GM21786 (cell line): Measurements from ENCODE around the gene PCDHA3.
"Not testable (repeated sequence)": the region's sequence is repeated elsewhere in the genome, so short reads cannot be mapped to it uniquely, and the experiment has no call there.

ENCODE experiments used
- ATAC-seq: cut with Tn5 transposase; IDR thresholded peaks from one replicate; pipeline ENCODE4 v1.9.1; 2021; ENCODE audit not compliant: unreplicated experiment

PCDHA3 gene

GRCh38 chr5:140808889-140809291, 8.0 kb downstream of the PCDHA3 start:
- ATAC-seq: no peak

- ATAC-seq: no peak
Observed at GRCh38 chr5:140821375-140822280, 20.8 kb downstream of the PCDHA3 start, which contains the start of gene PCDHA5. TSS of gene PCDHA5 (plus strand) at chr5:140821613.

GRCh38 chr5:140822281-140822629, 21.4 kb downstream of the PCDHA3 start:
- ATAC-seq: no peak

GRCh38 chr5:140822969-140823368, 22.1 kb downstream of the PCDHA3 start:
- ATAC-seq: not testable (repeated sequence)

GRCh38 chr5:140823475-140823874, 22.6 kb downstream of the PCDHA3 start:
- ATAC-seq: no peak

DNA sequence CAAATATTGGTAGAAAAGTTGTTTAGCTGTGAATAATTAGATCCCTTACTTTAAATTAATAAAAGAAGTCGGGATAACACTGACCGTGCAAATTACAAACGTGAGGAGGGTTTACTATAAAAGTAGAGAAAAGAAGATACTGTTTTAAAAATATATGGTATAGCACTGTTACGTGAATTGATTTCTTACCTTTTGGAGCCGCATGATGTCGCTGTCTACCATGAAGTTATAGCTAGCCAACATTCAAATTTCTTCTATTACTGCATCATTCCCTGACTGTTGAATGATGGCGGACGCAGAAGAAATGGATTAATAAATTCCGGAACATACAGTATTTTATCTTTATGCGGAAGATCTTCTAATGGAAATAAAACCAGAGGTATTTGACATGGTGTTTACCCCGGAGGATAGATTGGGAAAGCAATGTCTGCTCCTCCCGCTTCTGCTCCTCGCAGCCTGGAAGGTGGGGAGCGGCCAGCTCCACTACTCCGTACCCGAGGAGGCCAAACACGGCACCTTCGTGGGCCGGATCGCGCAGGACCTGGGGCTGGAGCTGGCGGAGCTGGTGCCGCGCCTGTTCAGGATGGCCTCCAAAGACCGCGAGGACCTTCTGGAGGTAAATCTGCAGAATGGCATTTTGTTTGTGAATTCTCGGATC, 27.0 kb downstream of the PCDHA3 start, which contains the start of gene PCDHA6:
Gene PCDHA6 (plus strand): TSS at position 257 of the 658 bp plus-strand sequence. CDS start 132 bp downstream, at position 389.
- ATAC-seq: no peak

DNA sequence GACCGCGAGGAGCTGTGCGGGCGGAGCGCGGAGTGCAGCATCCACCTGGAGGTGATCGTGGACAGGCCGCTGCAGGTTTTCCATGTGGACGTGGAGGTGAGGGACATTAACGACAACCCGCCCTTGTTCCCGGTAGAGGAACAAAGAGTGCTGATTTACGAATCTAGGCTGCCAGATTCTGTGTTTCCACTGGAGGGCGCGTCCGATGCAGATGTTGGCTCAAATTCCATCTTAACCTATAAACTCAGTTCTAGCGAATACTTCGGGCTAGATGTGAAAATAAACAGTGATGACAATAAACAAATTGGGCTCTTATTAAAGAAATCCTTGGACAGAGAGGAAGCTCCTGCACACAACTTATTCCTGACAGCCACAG, 27.5 kb downstream of the PCDHA3 start:
- no peak for ATAC-seq

DNA sequence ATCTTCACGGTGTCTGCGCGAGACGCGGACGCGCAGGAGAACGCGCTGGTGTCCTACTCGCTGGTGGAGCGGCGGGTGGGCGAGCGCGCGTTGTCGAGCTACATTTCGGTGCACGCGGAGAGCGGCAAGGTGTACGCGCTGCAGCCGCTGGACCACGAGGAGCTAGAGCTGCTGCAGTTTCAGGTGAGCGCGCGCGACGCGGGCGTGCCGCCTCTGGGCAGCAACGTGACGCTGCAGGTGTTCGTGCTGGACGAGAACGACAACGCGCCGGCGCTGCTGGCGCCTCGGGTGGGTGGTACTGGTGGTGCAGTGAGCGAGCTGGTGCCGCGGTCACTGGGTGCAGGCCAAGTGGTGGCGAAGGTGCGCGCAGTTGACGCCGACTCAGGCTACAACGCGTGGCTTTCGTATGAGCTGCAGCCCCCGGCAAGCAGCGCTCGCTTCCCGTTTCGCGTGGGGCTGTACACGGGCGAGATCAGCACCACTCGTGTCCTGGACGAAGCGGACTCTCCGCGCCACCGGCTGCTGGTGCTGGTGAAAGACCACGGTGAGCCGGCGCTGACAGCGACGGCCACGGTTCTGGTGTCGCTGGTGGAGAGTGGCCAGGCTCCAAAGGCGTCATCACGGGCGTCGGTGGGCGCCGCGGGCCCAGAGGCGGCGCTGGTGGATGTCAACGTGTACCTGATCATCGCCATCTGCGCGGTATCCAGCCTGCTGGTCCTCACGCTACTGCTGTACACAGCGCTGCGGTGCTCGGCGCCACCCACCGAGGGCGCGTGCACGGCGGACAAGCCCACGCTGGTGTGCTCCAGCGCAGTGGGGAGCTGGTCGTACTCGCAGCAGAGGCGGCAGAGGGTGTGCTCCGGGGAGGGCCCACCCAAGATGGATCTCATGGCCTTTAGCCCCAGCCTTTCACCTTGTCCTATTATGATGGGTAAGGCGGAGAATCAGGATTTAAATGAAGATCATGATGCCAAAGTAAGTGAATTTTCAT, 28.9 kb downstream of the PCDHA3 start:
- ATAC-seq: not testable (repeated sequence)

DNA sequence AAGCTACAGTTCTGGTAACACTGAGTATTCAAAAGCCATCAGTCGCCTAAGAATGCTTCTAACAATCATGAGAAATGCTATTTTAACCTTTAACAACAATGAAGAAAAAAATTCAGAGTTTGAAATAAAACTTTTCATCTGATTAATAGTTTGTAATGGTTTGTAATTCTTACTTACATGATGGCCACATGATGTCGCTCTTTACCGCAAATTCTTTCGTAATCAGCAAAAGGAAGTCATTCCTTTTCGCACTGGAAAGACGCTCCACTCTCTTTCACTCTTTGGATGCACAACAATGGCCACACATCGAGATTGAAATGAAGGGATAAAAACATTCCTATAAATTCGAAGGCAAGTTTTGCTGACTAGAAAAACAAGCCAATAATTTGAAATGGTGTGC, 33.1 kb downstream of the PCDHA3 start, which contains the start of gene PCDHA7:
Gene PCDHA7 (plus strand): TSS at position 277 of the 400 bp plus-strand sequence. CDS start 115 bp downstream, at position 392.
- ATAC-seq: no peak

GRCh38 chr5:140834439-140835008, 33.7 kb downstream of the PCDHA3 start:
- not testable (repeated sequence) for ATAC-seq

DNA sequence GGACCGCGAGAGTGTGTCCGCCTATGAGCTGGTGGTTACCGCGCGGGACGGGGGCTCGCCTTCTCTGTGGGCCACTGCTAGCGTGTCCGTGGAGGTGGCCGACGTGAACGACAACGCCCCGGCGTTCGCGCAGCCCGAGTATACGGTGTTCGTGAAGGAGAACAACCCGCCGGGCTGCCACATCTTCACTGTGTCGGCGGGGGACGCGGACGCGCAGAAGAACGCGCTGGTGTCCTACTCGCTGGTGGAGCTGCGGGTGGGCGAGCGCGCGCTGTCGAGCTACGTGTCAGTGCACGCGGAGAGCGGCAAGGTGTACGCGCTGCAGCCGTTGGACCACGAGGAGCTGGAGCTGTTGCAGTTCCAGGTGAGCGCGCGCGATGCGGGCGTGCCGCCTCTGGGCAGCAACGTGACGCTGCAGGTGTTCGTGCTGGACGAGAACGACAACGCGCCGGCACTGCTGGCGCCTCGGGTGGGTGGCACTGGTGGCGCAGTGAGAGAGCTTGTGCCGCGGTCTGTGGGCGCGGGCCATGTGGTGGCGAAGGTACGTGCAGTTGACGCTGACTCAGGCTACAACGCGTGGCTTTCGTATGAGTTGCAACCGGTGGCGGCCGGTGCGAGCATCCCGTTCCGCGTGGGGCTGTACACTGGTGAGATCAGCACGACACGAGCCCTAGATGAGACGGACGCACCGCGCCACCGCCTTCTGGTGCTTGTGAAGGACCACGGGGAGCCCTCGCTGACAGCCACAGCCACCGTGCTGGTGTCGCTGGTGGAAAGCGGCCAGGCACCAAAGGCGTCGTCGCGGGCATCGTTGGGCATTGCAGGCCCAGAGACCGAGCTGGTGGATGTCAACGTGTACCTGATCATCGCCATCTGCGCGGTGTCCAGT, 35.0 kb downstream of the PCDHA3 start:
- no peak for ATAC-seq

GRCh38 chr5:140840978-140841962, 40.4 kb downstream of the PCDHA3 start, which contains the start of gene PCDHA8:
TSS of gene PCDHA8 (plus strand) at chr5:140841187. CDS start at chr5:140841322, 135 bp downstream.
- no peak for ATAC-seq

DNA sequence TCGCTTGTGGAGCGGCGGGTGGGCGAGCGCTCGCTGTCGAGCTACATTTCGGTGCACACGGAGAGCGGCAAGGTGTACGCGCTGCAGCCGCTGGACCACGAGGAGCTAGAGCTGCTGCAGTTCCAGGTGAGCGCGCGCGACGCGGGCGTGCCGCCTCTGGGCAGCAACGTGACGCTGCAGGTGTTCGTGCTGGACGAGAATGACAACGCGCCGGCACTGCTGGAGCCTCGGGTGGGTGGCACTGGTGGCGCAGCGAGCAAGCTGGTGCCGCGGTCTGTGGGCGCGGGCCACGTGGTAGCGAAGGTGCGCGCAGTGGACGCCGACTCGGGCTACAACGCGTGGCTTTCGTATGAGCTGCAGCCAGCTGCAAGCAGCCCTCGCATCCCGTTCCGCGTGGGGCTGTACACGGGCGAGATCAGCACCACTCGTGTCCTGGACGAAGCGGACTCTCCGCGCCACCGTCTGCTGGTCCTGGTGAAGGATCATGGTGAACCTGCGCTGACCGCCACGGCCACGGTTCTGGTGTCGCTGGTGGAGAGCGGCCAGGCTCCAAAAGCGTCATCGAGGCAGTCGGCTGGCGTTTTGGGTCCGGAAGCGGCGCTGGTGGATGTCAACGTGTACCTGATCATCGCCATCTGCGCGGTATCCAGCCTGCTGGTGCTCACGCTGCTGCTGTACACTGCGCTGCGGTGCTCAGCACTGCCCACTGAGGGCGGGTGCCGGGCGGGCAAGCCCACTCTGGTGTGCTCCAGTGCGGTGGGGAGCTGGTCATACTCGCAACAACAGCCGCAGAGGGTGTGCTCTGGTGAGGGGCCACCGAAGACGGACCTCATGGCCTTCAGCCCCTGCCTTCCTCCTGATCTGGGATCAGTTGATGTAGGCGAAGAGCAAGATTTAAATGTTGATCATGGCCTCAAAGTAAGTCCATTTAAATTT, 42.2 kb downstream of the PCDHA3 start:
- ATAC-seq: no peak

DNA sequence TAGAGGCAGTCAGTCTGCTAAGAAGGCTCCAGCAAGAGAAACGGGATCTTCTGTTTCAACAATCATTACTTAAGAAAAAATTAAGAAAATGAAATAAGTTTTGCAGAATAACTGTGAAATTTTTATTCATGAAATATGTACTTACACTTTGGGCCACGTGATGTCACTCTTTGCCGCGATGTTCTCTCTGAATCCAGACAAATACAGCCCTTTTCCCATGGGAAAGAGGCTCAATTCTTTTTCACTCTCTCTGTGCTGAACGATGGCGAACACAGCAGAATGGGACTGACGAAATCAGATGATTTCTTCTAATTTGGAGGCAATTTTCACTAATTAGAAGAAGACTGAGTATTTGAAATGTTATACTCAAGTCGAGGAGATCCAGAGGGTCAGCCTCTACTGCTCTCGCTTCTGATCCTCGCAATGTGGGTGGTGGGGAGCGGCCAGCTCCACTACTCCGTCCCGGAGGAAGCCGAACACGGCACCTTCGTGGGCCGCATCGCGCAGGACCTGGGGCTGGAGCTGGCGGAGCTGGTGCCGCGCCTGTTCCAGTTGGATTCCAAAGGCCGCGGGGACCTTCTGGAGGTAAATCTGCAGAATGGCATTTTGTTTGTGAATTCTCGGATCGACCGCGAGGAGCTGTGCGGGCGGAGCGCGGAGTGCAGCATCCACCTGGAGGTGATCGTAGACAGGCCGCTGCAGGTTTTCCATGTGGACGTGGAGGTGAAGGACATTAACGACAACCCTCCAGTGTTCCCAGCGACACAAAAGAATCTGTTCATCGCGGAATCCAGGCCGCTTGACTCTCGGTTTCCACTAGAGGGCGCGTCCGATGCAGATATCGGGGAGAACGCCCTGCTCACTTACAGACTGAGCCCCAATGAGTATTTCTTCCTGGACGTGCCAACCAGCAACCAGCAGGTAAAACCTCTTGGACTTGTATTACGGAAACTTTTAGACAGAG, 47.6 kb downstream of the PCDHA3 start, which contains the start of gene PCDHA9:
Gene PCDHA9 (plus strand): TSS at position 244 of the 964 bp plus-strand sequence. CDS start 114 bp downstream, at position 358.
- not testable (repeated sequence) for ATAC-seq

GRCh38 chr5:140849831-140850634, 49.2 kb downstream of the PCDHA3 start:
- ATAC-seq: not testable (repeated sequence)
